GM12878 (cell line): ENCODE results near the gene DCN. TPM values are rescaled to one million over a fixed set of nuclear protein-coding genes. Genes with fewer than 3 reads are reported as not detected.

Source experiments
- ATAC-seq: fragments of 200-7000 bp; cut with Tn5 transposase; 3 replicates; pipeline ENCODE4 v1.9.1; 2020; ENCODE audit warnings: mild to moderate bottlenecking, moderate library complexity
- BruUV-seq: library from RNA; stranded (reverse); fragments of 400-500 nt; replicated peaks from 2 replicates; lab custom pipeline; 2021; lab: Mats Ljungman, UMichigan
- CTCF ChIA-PET: fragments of 300-600 bp; sonication (Branson Sonifier 250); formaldehyde crosslinking; extraction: SDS; loops from one replicate; lab custom pipeline; 2021; ENCODE audit warnings: inconsistent platforms; lab: Yijun Ruan, JAX
- POLR2A ChIA-PET: fragments of 350-600 bp; formaldehyde crosslinking; extraction: SDS; loops from one replicate; lab custom pipeline; 2021; ENCODE audit warnings: inconsistent platforms; lab: Charles Lee
- RAD21 ChIA-PET: fragments of 300-600 bp; sonication (Branson Sonifier 250); formaldehyde crosslinking; loops from one replicate; lab custom pipeline; 2023; ENCODE audit warnings: antibody characterized with exemption; ENCODE audit not compliant: unreplicated experiment; lab: Charles Lee
- SMC1A ChIA-PET: fragments of 300-600 bp; sonication (Branson Sonifier 250); formaldehyde crosslinking; loops from one replicate; lab custom pipeline; 2023; ENCODE audit not compliant: unreplicated experiment, uncharacterized antibody; lab: Charles Lee
- DNase-seq: peaks from one replicate; pipeline ENCODE4 v3.0.0-alpha.2; 2011; ENCODE audit warnings: low read depth, low spot score
- FAIRE-seq: peaks from 3 replicates; lab custom pipeline; 2011; peaks lifted over from hg19 to GRCh38; lab: Jason Lieb, UNC
- H2AFZ ChIP-seq: 2 replicates; pipeline ENCODE4 v1.6.0; 2011; ENCODE audit warnings: low read depth, low read length, control low read depth; ENCODE audit not compliant: control insufficient read depth
- H3K27ac ChIP-seq: 2 replicates; pipeline ENCODE4 v1.5.1; 2011; ENCODE audit warnings: control low read depth; ENCODE audit not compliant: control insufficient read depth, insufficient read depth
- H3K27me3 ChIP-seq, 2 experiments: replicated peaks in 1 of 2; 2 replicates each; pipeline versions ENCODE4 v1.6.0 to v1.6.1; 2011; ENCODE audit warnings: low read length in 1 of 2; ENCODE audit not compliant: control insufficient read depth in 2 of 2, insufficient read depth in 2 of 2
- H3K36me3 ChIP-seq, 2 experiments: 2 replicates each; pipeline ENCODE4 v1.5.1; 2011; ENCODE audit warnings: low read length in 1 of 2; ENCODE audit not compliant: control insufficient read depth in 2 of 2, insufficient read depth in 2 of 2
- H3K4me1 ChIP-seq: 2 replicates; pipeline ENCODE4 v1.6.1; 2011; ENCODE audit warnings: mild to moderate bottlenecking, low read length, moderate library complexity, mixed read lengths; ENCODE audit not compliant: control insufficient read depth, insufficient read depth
- H3K4me2 ChIP-seq: 2 replicates; pipeline ENCODE4 v1.6.0; 2011; ENCODE audit warnings: control low read depth; ENCODE audit not compliant: control insufficient read depth, insufficient read depth
- H3K4me3 ChIP-seq: fragments of 200-600 bp; sonication (generic); 2 replicates; pipeline ENCODE4 v1.5.1; 2016
- H3K79me2 ChIP-seq: 2 replicates; pipeline ENCODE4 v1.6.0; 2011; ENCODE audit warnings: low read length; ENCODE audit not compliant: control insufficient read depth, insufficient read depth
- H3K9ac ChIP-seq: 2 replicates; pipeline ENCODE4 v1.8.0; 2011; ENCODE audit warnings: low read length, control low read depth, mixed read lengths; ENCODE audit not compliant: control insufficient read depth, insufficient read depth
- H3K9me3 ChIP-seq: replicated peaks from 3 replicates; pipeline ENCODE4 v1.5.1; 2011; ENCODE audit warnings: mild to moderate bottlenecking, low read length; ENCODE audit not compliant: control insufficient read depth, insufficient read depth
- H4K20me1 ChIP-seq: 2 replicates; pipeline ENCODE4 v1.6.0; 2011; ENCODE audit not compliant: control insufficient read depth, insufficient read depth
- IKZF1 ChIP-seq: fragments of 450-650 bp; conservative IDR thresholded peaks from 2 replicates; pipeline ENCODE4 v1.6.1; 2017; ENCODE audit warnings: antibody characterized with exemption, mild to moderate bottlenecking
- NFYB ChIP-seq: IDR thresholded peaks from 2 replicates; pipeline ENCODE4 v1.6.1; 2011; ENCODE audit warnings: low read depth, mild to moderate bottlenecking, low read length, improper control_type of control experiment, moderate library complexity; ENCODE audit not compliant: insufficient read depth
- NR2C2 ChIP-seq: IDR thresholded peaks from 2 replicates; pipeline ENCODE4 v1.6.1; 2011; ENCODE audit warnings: borderline replicate concordance, low read depth; ENCODE audit not compliant: control insufficient read depth, insufficient read length
- PAX8 ChIP-seq: fragments of 450-650 bp; IDR thresholded peaks from 2 replicates; pipeline ENCODE4 v1.6.1; 2017; ENCODE audit warnings: mild to moderate bottlenecking, moderate library complexity
- WGBS: methylation state at CpG from one replicate; pipeline ENCODE4 v1.1.6; 2016; ENCODE audit warnings: low lambda C conversion rate; ENCODE audit not compliant: insufficient replicate concordance, insufficient coverage; ENCODE audit errors: missing lambda C conversion rate; 5-methylcytosine and 5-hydroxymethylcytosine counted together
- in situ Hi-C: fragments of 300-500 bp; cut with MboI; formaldehyde crosslinking; loops from 9 replicates; pipeline ENCODE4 v1.14.3; 2018; ENCODE audit warnings: mixed read lengths
- intact Hi-C: fragments of 100-400 bp; cut with micrococcal nuclease; formaldehyde crosslinking; loops from one replicate; pipeline ENCODE4 v1.14.2; 2022; ENCODE audit not compliant: unreplicated experiment
- polyA plus RNA-seq, 11 experiments: library from polyadenylated mRNA; depleted of rRNA in 4 of 11; unstranded in 6 of 11; stranded (reverse) in 5 of 11; fragments of >200 nt; fragmentation: Nextera tagmentation in 4 of 11; fragmentation: Illumina TruSeq in 1 of 11; extraction: Ambion mirVana in 4 of 11; extraction: Trizol in 1 of 11; gene quantifications; 1 replicate in 1 of 11; 2 replicates in 10 of 11; pipeline versions ENCODE4 v1.2.1 to v1.2.3, GENCODE V29; 2011 to 2016; ENCODE audit warnings: inconsistent platforms in 2 of 11, missing spikeins in 2 of 11, low read depth in 1 of 11
- total RNA-seq, 4 experiments: library from RNA; depleted of rRNA in 3 of 4; stranded (reverse); fragments of >200 nt in 3 of 4; fragmentation: Illumina TruSeq in 1 of 4; extraction: Trizol in 1 of 4; gene quantifications; 2 replicates each; pipeline versions ENCODE4 v1.2.1 to v1.2.3, GENCODE V29; 2013 to 2021
- TF ChIP-seq, protein P1 (sequence below): fragments of 450-650 bp; IDR thresholded peaks from 2 replicates; pipeline ENCODE4 v1.6.1; 2017; ENCODE audit warnings: mild to moderate bottlenecking, moderate library complexity
- TF ChIP-seq, protein P2 (sequence below): fragments of 450-650 bp; IDR thresholded peaks from 2 replicates; pipeline ENCODE4 v1.6.1; 2018; ENCODE audit warnings: borderline replicate concordance, mild to moderate bottlenecking; ENCODE audit not compliant: partially characterized antibody

Gene DCN
- total and polyA plus RNA-seq, 10 of the 15 experiments (the other 5 are each of a cell fraction or from before 2014, with no cell fraction given) = 0.07 to 2.1 (median 0.75) TPM; not detected in 6

DNA sequence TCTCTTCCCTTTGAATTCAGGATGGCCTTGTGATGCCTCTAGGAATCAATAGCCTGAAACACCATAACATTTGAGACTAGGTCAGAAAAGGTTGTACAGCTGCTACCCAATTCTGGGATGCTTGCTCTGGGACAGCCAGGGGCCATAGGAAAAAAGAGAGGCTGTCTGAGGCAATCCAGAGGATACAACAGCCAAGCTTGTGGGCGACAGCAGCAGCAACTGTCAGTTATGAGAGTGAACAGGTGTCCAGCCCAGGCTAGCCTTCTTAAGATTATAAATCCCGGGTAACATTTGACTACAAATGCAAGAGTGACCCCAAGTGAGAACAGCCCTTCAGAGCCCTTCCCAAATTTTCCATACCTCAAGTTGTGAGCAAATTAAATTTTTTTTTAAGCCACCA lies 11.1 kb downstream of the DCN start:
- Histone ChIP-seq H3K9ac (no peak overlapping the region), H2AFZ (no peak overlapping the region), H4K20me1 (no peaks in the 10 kb centered on the region), H3K4me1 (no peaks in the 10 kb centered on the region), H3K4me2 (no peak overlapping the region), H3K27ac (no peak overlapping the region), H3K79me2 (no peaks in the 10 kb centered on the region), H3K4me3 (no peak overlapping the region), H3K9me3 (no peaks in the 10 kb centered on the region), H3K36me3 (no peaks in the 10 kb centered on the region), H3K27me3 (no peaks in the 10 kb centered on the region)
- WGBS = 0% methylated on average over 2 of the region's 2 CpGs
- BruUV-seq = no TSS peak
- SMC1A ChIA-PET = no interaction called here
- TF ChIP-seq, protein P1, sequence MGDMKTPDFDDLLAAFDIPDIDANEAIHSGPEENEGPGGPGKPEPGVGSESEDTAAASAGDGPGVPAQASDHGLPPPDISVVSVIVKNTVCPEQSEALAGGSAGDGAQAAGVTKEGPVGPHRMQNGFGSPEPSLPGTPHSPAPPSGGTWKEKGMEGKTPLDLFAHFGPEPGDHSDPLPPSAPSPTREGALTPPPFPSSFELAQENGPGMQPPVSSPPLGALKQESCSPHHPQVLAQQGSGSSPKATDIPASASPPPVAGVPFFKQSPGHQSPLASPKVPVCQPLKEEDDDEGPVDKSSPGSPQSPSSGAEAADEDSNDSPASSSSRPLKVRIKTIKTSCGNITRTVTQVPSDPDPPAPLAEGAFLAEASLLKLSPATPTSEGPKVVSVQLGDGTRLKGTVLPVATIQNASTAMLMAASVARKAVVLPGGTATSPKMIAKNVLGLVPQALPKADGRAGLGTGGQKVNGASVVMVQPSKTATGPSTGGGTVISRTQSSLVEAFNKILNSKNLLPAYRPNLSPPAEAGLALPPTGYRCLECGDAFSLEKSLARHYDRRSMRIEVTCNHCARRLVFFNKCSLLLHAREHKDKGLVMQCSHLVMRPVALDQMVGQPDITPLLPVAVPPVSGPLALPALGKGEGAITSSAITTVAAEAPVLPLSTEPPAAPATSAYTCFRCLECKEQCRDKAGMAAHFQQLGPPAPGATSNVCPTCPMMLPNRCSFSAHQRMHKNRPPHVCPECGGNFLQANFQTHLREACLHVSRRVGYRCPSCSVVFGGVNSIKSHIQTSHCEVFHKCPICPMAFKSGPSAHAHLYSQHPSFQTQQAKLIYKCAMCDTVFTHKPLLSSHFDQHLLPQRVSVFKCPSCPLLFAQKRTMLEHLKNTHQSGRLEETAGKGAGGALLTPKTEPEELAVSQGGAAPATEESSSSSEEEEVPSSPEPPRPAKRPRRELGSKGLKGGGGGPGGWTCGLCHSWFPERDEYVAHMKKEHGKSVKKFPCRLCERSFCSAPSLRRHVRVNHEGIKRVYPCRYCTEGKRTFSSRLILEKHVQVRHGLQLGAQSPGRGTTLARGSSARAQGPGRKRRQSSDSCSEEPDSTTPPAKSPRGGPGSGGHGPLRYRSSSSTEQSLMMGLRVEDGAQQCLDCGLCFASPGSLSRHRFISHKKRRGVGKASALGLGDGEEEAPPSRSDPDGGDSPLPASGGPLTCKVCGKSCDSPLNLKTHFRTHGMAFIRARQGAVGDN = no peak
- TF ChIP-seq IKZF1 (no peak), NR2C2 (no peak), PAX8 (no peak), NFYB (no peak)
- TF ChIP-seq, protein P2, sequence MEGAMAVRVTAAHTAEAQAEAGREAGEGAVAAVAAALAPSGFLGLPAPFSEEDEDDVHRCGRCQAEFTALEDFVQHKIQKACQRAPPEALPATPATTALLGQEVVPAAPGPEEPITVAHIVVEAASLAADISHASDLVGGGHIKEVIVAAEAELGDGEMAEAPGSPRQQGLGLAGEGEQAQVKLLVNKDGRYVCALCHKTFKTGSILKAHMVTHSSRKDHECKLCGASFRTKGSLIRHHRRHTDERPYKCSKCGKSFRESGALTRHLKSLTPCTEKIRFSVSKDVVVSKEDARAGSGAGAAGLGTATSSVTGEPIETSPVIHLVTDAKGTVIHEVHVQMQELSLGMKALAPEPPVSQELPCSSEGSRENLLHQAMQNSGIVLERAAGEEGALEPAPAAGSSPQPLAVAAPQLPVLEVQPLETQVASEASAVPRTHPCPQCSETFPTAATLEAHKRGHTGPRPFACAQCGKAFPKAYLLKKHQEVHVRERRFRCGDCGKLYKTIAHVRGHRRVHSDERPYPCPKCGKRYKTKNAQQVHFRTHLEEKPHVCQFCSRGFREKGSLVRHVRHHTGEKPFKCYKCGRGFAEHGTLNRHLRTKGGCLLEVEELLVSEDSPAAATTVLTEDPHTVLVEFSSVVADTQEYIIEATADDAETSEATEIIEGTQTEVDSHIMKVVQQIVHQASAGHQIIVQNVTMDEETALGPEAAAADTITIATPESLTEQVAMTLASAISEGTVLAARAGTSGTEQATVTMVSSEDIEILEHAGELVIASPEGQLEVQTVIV = no peak
- intact Hi-C loops (no loop called here), in situ Hi-C loops (no loop called here)
- DNase-seq = no peak
- CTCF ChIA-PET = no interaction called here
- FAIRE-seq = no peak
- ATAC-seq = no peak
- POLR2A ChIA-PET = no interaction called here
- RAD21 ChIA-PET = no interaction called here
